GM21786 (cell line): ENCODE results near the gene GNGT2.
"Not testable (repeated sequence)": the region's sequence is repeated elsewhere in the genome, so short reads cannot be mapped to it uniquely, and the experiment has no call there.

Experiments used
- ATAC-seq: cut with Tn5 transposase; IDR thresholded peaks from one replicate; pipeline ENCODE4 v1.9.1; 2021; ENCODE audit not compliant: unreplicated experiment

GNGT2 gene

GRCh38 chr17:49180303-49180702 is 30.1 kb downstream of the GNGT2 start:
- no peak for ATAC-seq

- ATAC-seq, result not testable (repeated sequence)
Measured at GRCh38 chr17:49175978-49176377, 34.4 kb downstream of the GNGT2 start.

GRCh38 chr17:49170711-49171110 is 39.7 kb downstream of the GNGT2 start:
- not testable (repeated sequence) for ATAC-seq

- no peak for ATAC-seq
Measured at GRCh38 chr17:49170216-49170615, 40.2 kb downstream of the GNGT2 start.

- no peak for ATAC-seq
Measured at GRCh38 chr17:49168706-49169105, 41.7 kb downstream of the GNGT2 start.

GRCh38 chr17:49165143-49165542 is 45.2 kb downstream of the GNGT2 start:
- no peak for ATAC-seq

GRCh38 chr17:49162866-49163265 is 47.5 kb downstream of the GNGT2 start:
- no peak for ATAC-seq

GRCh38 chr17:49157784-49158183 is 52.6 kb downstream of the GNGT2 start:
- ATAC-seq, result no peak

GRCh38 chr17:49156256-49156655 is 54.1 kb downstream of the GNGT2 start:
- ATAC-seq, result no peak
